Measurements from ENCODE around the gene ACOX3. TPM values are rescaled to one million over a fixed set of nuclear protein-coding genes. Genes with fewer than 3 reads are reported as not detected.

ACOX3 gene
- total RNA-seq: 23.4 and 28.8 TPM in 2 replicates

GRCh38 chr4:8440492-8441311 is at the start of gene ACOX3, which contains the start of gene TRMT44:
Gene ACOX3, minus strand, starts transcription at chr4:8440723. Its CDS starts 24,202 bp downstream, at chr4:8416521.
Gene TRMT44, plus strand, starts transcription at chr4:8440777. Its CDS starts 46 bp downstream, at chr4:8440823.

Other genes starting within 250 kb of the ACOX3 start
- gene SH3TC1, start 241.4 kb downstream of the ACOX3 start, total RNA-seq: 5.3 and 9.5 TPM in 2 replicates
- 22.4 and 24.6 TPM in 2 replicates for gene HTRA3, start 171.0 kb downstream of the ACOX3 start, total RNA-seq
- 5.6 and 11.2 TPM in 2 replicates for gene TRMT44, start 54 bp upstream of the ACOX3 start, total RNA-seq
- gene GPR78, start 139.7 kb upstream of the ACOX3 start, total RNA-seq: 0.06 and 0.64 TPM in 2 replicates
- 30.6 and 33.6 TPM in 2 replicates for gene CPZ, start 152.0 kb upstream of the ACOX3 start, total RNA-seq